ENCODE results near the gene RAB20. TPM values are rescaled to one million over a fixed set of nuclear protein-coding genes. Genes with fewer than 3 reads are reported as not detected.

The RAB20 gene
- 3.0 and 3.6 TPM in 2 replicates for total RNA-seq

DNA sequence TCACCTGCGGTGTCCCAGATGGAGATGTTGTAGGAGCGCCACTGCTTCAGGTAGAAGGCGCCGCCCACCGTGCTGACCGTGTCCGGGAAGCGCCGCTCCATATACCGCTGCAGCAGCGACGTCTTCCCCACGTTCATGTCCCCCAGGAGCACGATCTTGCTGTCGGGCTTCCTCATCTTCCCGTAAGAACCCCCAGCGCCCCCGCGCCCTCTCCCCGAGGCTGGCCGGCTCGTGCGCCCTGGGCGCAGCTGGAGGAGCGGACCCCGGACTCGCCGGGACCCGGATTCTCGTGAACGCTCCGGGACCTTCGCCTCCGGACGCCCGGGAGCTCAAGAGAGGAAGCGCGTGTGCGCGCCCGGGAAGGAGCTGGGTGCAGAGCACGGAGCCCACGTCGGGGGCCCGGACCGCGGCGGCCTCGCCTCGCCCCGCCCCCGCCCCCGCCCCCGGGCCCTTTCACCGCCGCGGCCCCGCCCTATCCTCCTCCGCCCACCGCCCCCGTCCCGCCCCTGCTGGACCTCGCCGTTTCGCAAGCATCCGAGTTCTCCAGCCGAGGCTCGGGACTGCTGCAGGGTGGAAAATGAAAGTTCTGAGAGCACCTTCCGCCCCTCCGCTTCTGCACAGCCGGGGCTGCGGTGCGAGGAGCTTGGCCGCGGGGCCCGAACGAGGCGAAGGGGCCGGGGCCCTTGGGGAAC, at the start of gene RAB20:
RAB20 (minus strand) TSS at position 379 of the 692 bp plus-strand sequence; CDS start at position 176, 203 bp downstream.

Other genes starting within 250 kb of the RAB20 start
- 19.9 and 20.8 TPM in 2 replicates for gene NAXD, start 53.8 kb upstream of the RAB20 start, total RNA-seq
- gene CARS2, start 144.4 kb upstream of the RAB20 start, total RNA-seq = 81.1 and 98.5 TPM in 2 replicates
- 9.5 and 9.6 TPM in 2 replicates for gene ING1, start 152.0 kb upstream of the RAB20 start, total RNA-seq

Data from hair follicle dermal papilla cell (primary cell).